Measurements from ENCODE around the gene DDX31. TPM values are rescaled to one million over a fixed set of nuclear protein-coding genes. Genes with fewer than 3 reads are reported as not detected.

Gene DDX31
- total RNA-seq, 1 experiment from 2014 or later: 19.2 TPM

DNA sequence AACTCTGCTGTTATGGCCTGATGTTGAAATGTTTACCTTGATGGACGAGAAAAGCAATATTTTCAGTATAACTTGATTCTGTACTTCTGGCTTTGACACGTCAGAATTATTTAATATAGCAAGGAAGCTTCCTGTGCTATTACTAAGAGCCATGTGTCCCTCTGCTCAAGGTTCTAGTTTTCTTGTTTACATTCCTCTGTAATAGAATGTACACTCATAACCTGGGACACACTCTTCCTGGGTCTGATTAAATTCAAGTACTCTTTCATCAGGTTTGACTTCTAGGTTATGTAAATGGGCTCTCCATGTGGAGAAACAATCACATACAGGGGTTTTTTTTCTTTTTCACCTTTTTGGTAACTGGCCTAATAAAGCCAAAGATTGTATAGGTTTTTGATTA lies 33.6 kb upstream of the DDX31 start:
- BruUV-seq (replicated peaks): no TSS peak
- no peak overlapping the region for H3K4me3 ChIP-seq
- H3K9me2 ChIP-seq (ENCODE audit: insufficient read depth): no peaks in the 10 kb centered on the region
- H3K4me1 ChIP-seq (replicated peaks; ENCODE audit: insufficient read depth): no peaks in the 10 kb centered on the region
- peaks cover 27% of the 10 kb centered on the region for H3K27me3 ChIP-seq (ENCODE audit: insufficient read depth, low read depth)
- DNase-seq: peak in 1 of 2 experiments; percentile 56
- H3K79me2 ChIP-seq (ENCODE audit: low read depth): no peaks in the 10 kb centered on the region
- H3K27ac ChIP-seq: no peak overlapping the region
- CTCF ChIA-PET: no interaction called here
- TF ChIP-seq, protein P1, sequence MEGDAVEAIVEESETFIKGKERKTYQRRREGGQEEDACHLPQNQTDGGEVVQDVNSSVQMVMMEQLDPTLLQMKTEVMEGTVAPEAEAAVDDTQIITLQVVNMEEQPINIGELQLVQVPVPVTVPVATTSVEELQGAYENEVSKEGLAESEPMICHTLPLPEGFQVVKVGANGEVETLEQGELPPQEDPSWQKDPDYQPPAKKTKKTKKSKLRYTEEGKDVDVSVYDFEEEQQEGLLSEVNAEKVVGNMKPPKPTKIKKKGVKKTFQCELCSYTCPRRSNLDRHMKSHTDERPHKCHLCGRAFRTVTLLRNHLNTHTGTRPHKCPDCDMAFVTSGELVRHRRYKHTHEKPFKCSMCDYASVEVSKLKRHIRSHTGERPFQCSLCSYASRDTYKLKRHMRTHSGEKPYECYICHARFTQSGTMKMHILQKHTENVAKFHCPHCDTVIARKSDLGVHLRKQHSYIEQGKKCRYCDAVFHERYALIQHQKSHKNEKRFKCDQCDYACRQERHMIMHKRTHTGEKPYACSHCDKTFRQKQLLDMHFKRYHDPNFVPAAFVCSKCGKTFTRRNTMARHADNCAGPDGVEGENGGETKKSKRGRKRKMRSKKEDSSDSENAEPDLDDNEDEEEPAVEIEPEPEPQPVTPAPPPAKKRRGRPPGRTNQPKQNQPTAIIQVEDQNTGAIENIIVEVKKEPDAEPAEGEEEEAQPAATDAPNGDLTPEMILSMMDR (conservative IDR thresholded peaks at IDR 0.05): no peak
- TF ChIP-seq EZH2 (IDR thresholded peaks at IDR 0.05; ENCODE audit: low read depth): no peak
- no peaks in the 10 kb centered on the region for H3K36me3 ChIP-seq (ENCODE audit: low read depth)
- H4K20me1 ChIP-seq (ENCODE audit: insufficient read depth): no peaks in the 10 kb centered on the region
- no peak overlapping the region for H3K4me2 ChIP-seq
- no peak overlapping the region for H2AFZ ChIP-seq
- no peaks in the 10 kb centered on the region for H3F3A ChIP-seq (ENCODE audit: insufficient read depth, low read depth)
- POLR2A ChIA-PET (ENCODE audit: unreplicated experiment): no interaction called here
- intact Hi-C loops (cut with micrococcal nuclease; ENCODE audit: unreplicated experiment): no loop called here
- H3K9me3 ChIP-seq (ENCODE audit: insufficient read depth, low read depth): peaks cover under 1% of the 10 kb centered on the region; the same call in 1 of the 2 replicates

DNA sequence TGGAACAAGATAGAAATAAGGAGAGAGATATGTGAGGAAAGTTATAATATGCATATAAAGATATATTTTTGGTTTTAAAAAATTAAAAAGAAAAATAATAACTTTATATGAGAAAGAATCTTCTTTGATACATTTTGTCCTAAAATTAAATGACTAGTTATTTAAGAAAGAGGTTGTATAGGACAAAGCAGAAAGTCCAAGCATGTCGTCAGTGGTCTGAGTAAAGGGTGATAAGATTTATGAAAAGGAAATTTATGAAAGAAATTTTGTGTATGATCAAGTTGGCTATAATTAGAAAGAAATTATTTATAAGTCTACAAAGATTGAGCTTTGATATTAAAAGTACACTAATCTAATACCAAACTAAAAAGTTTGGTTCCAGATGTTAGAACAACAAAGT lies 32.5 kb upstream of the DDX31 start:
- no TSS peak for BruUV-seq (replicated peaks)
- Histone ChIP-seq H4K20me1 (ENCODE audit: insufficient read depth) (no peaks in the 10 kb centered on the region), H2AFZ (no peak overlapping the region), H3K27ac (no peak overlapping the region), H3K79me2 (ENCODE audit: low read depth) (no peaks in the 10 kb centered on the region), H3K9me2 (ENCODE audit: insufficient read depth) (no peaks in the 10 kb centered on the region), H3K4me3 (no peak overlapping the region), H3K27me3 (ENCODE audit: insufficient read depth, low read depth) (peaks cover 19% of the 10 kb centered on the region), H3K4me1 (replicated peaks; ENCODE audit: insufficient read depth) (no peaks in the 10 kb centered on the region), H3K9me3 (ENCODE audit: insufficient read depth, low read depth) (peaks cover 10% of the 10 kb centered on the region), H3K36me3 (ENCODE audit: low read depth) (no peaks in the 10 kb centered on the region), H3F3A (ENCODE audit: insufficient read depth, low read depth) (no peaks in the 10 kb centered on the region), H3K4me2 (no peak overlapping the region)
- CTCF ChIA-PET: no interaction called here
- no peak for TF ChIP-seq EZH2 (IDR thresholded peaks at IDR 0.05; ENCODE audit: low read depth)
- TF ChIP-seq, protein P1 (conservative IDR thresholded peaks at IDR 0.05): no peak
- intact Hi-C loops (cut with micrococcal nuclease; ENCODE audit: unreplicated experiment): no loop called here
- DNase-seq: no peak
- POLR2A ChIA-PET (ENCODE audit: unreplicated experiment): no interaction called here

- no peaks in the 10 kb centered on the region; the same call in 1 of the 2 replicates for H3K27me3 ChIP-seq (ENCODE audit: insufficient read depth, low read depth)
- H3K4me1 ChIP-seq (replicated peaks; ENCODE audit: insufficient read depth): no peaks in the 10 kb centered on the region
- H3K36me3 ChIP-seq (ENCODE audit: low read depth): no peaks in the 10 kb centered on the region
- no peaks in the 10 kb centered on the region for H3K79me2 ChIP-seq (ENCODE audit: low read depth)
- H4K20me1 ChIP-seq (ENCODE audit: insufficient read depth): no peaks in the 10 kb centered on the region
- no peaks in the 10 kb centered on the region for H3F3A ChIP-seq (ENCODE audit: insufficient read depth, low read depth)
- no TSS peak for BruUV-seq (replicated peaks)
- ChIA-PET CTCF (interaction anchor here (0.6 kb wide), 1 partner anchor 623 kb away, joined by 8 read pairs; no protein-coding TSS in a partner anchor), POLR2A (ENCODE audit: unreplicated experiment) (no interaction called here)
- no peak overlapping the region for H3K4me2 ChIP-seq
- intact Hi-C loops (cut with micrococcal nuclease; ENCODE audit: unreplicated experiment): no loop called here
- DNase-seq: no peak
- H3K4me3 ChIP-seq: no peak overlapping the region
- H3K27ac ChIP-seq: no peak overlapping the region
- no peaks in the 10 kb centered on the region for H3K9me2 ChIP-seq (ENCODE audit: insufficient read depth)
- TF ChIP-seq EZH2 (IDR thresholded peaks at IDR 0.05; ENCODE audit: low read depth): no peak
- TF ChIP-seq, protein P1 (conservative IDR thresholded peaks at IDR 0.05): no peak
- no peak overlapping the region for H2AFZ ChIP-seq
- H3K9me3 ChIP-seq (ENCODE audit: insufficient read depth, low read depth): peaks cover 18% of the 10 kb centered on the region
Observed at GRCh38 chr9:132699956-132700355, 30.2 kb upstream of the DDX31 start.

Measured in PC-9 (cell line).